GM20000 (cell line): ENCODE results near the gene LGR5.

ENCODE experiments used
- DNase-seq: peaks from one replicate; pipeline ENCODE4 v3.0.0; 2012; ENCODE audit warnings: low spot score
- CTCF ChIP-seq: IDR thresholded peaks from 2 replicates; pipeline ENCODE4 v1.5.1; 2012; ENCODE audit warnings: mild to moderate bottlenecking, control low read depth; ENCODE audit errors: extremely low read depth, missing control alignments

The LGR5 gene

GRCh38 chr12:71449373-71450070 lies 9.9 kb downstream of the LGR5 start:
- DNase-seq, result no peak
- no peak for TF ChIP-seq CTCF

- no peak for TF ChIP-seq CTCF
- DNase-seq, result no peak
Measured at GRCh38 chr12:71452006-71452405, 12.4 kb downstream of the LGR5 start.

GRCh38 chr12:71455028-71455737 lies 15.6 kb downstream of the LGR5 start:
- TF ChIP-seq CTCF, result no peak
- DNase-seq, result no peak

GRCh38 chr12:71456316-71456715 lies 16.7 kb downstream of the LGR5 start:
- DNase-seq, result no peak
- no peak for TF ChIP-seq CTCF

GRCh38 chr12:71456990-71457389 lies 17.4 kb downstream of the LGR5 start:
- DNase-seq, result no peak
- TF ChIP-seq CTCF, result no peak

- no peak for TF ChIP-seq CTCF
Measured at GRCh38 chr12:71460318-71460717, 20.7 kb downstream of the LGR5 start.

GRCh38 chr12:71460850-71461609 lies 21.4 kb downstream of the LGR5 start:
- DNase-seq, result no peak
- no peak for TF ChIP-seq CTCF

More at GRCh38 chr12:71460318-71460717, 20.7 kb downstream of the LGR5 start:
- no peak for DNase-seq
